Hepatocyte (in vitro differentiated cells): ENCODE results near the gene WFDC5. TPM values are rescaled to one million over a fixed set of nuclear protein-coding genes. Genes with fewer than 3 reads are reported as not detected.

Experiments
- DNase-seq: peaks from one replicate; pipeline ENCODE4 v3.0.0-alpha.2; 2016; ENCODE audit warnings: low spot score
- H2AFZ ChIP-seq: fragments of 200-600 bp; sonication (generic); 2 replicates; pipeline ENCODE4 v1.6.0; 2016; ENCODE audit warnings: antibody characterized with exemption, mild to moderate bottlenecking
- H3K27ac ChIP-seq: fragments of 200-600 bp; sonication (generic); 2 replicates; pipeline ENCODE4 v1.5.1; 2016; ENCODE audit warnings: mild to moderate bottlenecking
- H3K27me3 ChIP-seq: fragments of 200-600 bp; sonication (generic); 2 replicates; pipeline ENCODE4 v1.6.1; 2016
- H3K36me3 ChIP-seq: fragments of 200-600 bp; sonication (generic); replicated peaks from 2 replicates; pipeline ENCODE4 v1.5.1; 2016; ENCODE audit warnings: low read depth; ENCODE audit not compliant: insufficient read depth
- H3K4me1 ChIP-seq: fragments of 200-600 bp; sonication (generic); 2 replicates; pipeline ENCODE4 v1.5.1; 2016; ENCODE audit warnings: mild to moderate bottlenecking, moderate library complexity; ENCODE audit not compliant: insufficient read depth
- H3K4me2 ChIP-seq: fragments of 200-600 bp; sonication (generic); 2 replicates; pipeline ENCODE4 v1.6.0; 2016
- H3K4me3 ChIP-seq: fragments of 200-600 bp; sonication (generic); 2 replicates; pipeline ENCODE4 v1.5.1; 2016; ENCODE audit warnings: mild to moderate bottlenecking
- H3K79me2 ChIP-seq: fragments of 200-600 bp; sonication (generic); 2 replicates; pipeline ENCODE4 v1.6.0; 2017; ENCODE audit warnings: mild to moderate bottlenecking
- H3K9me2 ChIP-seq: fragments of 200-600 bp; sonication (generic); replicated peaks from 2 replicates; pipeline ENCODE4 v1.6.0; 2017; ENCODE audit warnings: mild to moderate bottlenecking; ENCODE audit not compliant: insufficient read depth
- H3K9me3 ChIP-seq: fragments of 200-600 bp; sonication (generic); 2 replicates; pipeline ENCODE4 v1.5.1; 2016; ENCODE audit warnings: low read depth, mild to moderate bottlenecking
- H4K20me1 ChIP-seq: fragments of 200-600 bp; sonication (generic); 2 replicates; pipeline ENCODE4 v1.6.0; 2016; ENCODE audit warnings: mild to moderate bottlenecking; ENCODE audit not compliant: insufficient read depth, poor library complexity, severe bottlenecking
- CTCF ChIP-seq: fragments of 200-600 bp; sonication (generic); IDR thresholded peaks from 2 replicates; pipeline ENCODE4 v1.5.1; 2016; ENCODE audit warnings: antibody characterized with exemption, mild to moderate bottlenecking; ENCODE audit not compliant: poor library complexity
- EZH2 ChIP-seq: fragments of 200-600 bp; sonication (generic); IDR thresholded peaks from 2 replicates; pipeline ENCODE4 v1.6.1; 2016; ENCODE audit warnings: antibody characterized with exemption, mild to moderate bottlenecking, borderline replicate concordance
- EZH2phosphoT487 ChIP-seq: fragments of 200-600 bp; sonication (generic); IDR thresholded peaks from one replicate; pipeline ENCODE4 v1.6.1; 2018; ENCODE audit warnings: antibody characterized with exemption, mild to moderate bottlenecking, low read depth, moderate library complexity; ENCODE audit not compliant: unreplicated experiment, severe bottlenecking
- WGBS: methylation state at CpG from one replicate; pipeline ENCODE4 v1.1.6; 2016; ENCODE audit warnings: low lambda C conversion rate; ENCODE audit errors: missing lambda C conversion rate; 5-methylcytosine and 5-hydroxymethylcytosine counted together
- polyA plus RNA-seq: library from polyadenylated mRNA; unstranded; fragments of >200 nt; fragmentation: Nextera tagmentation; extraction: Ambion mirVana; gene quantifications from 2 replicates; pipeline ENCODE4 v1.2.1, GENCODE V29; 2016
- total RNA-seq: library from RNA; depleted of rRNA; stranded (reverse); fragments of >200 nt; gene quantifications from 2 replicates; pipeline ENCODE4 v1.2.3, GENCODE V29; 2014

Gene WFDC5
- total and polyA plus RNA-seq, 2 experiments from 2014 or later: 0.47 TPM; not detected in 1

DNA sequence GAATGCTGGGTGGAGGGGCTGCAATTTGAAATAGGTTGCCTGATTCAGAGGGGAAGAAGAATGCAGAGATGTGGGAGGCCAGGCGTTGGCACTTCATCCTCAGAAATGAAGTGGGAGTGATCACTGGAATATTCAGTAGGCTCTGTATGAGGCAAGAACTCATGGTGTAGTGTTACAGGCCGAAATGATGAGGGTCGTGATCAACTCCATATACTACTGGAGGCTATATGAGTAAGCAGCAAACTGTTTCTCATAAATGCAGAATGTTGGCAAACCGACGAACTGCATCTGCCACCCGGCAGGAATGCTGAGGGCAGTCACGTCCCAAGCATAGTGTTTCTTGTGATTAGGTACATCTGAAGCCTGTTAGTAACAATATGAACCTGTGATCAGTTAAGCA, 26.7 kb downstream of the WFDC5 start:
- DNase-seq: peak; percentile 49
- no peaks in the 10 kb centered on the region for H3K79me2 ChIP-seq
- no peaks in the 10 kb centered on the region for H3K27me3 ChIP-seq
- no peaks in the 10 kb centered on the region for H3K36me3 ChIP-seq
- TF ChIP-seq EZH2phosphoT487 (no peak), CTCF (no peak), EZH2 (no peak)
- no peak overlapping the region for H2AFZ ChIP-seq
- H4K20me1 ChIP-seq: no peaks in the 10 kb centered on the region
- no peaks in the 10 kb centered on the region for H3K9me3 ChIP-seq
- H3K4me1 ChIP-seq: peaks cover 4% of the 10 kb centered on the region
- H3K27ac ChIP-seq: peak overlapping the region; percentile 67
- H3K9me2 ChIP-seq: no peaks in the 10 kb centered on the region
- H3K4me2 ChIP-seq: peak overlapping the region; percentile 10
- WGBS: 52% methylated on average over 7 of the region's 7 CpGs
- no peak overlapping the region for H3K4me3 ChIP-seq

GRCh38 chr20:45087814-45088213, 27.2 kb downstream of the WFDC5 start:
- no peaks in the 10 kb centered on the region for H3K79me2 ChIP-seq
- H4K20me1 ChIP-seq: no peaks in the 10 kb centered on the region
- no peak for DNase-seq
- no peaks in the 10 kb centered on the region for H3K9me2 ChIP-seq
- H3K4me3 ChIP-seq: no peak overlapping the region
- H3K4me1 ChIP-seq: peaks cover 4% of the 10 kb centered on the region
- TF ChIP-seq EZH2phosphoT487: no peak
- no peak for TF ChIP-seq CTCF
- no peak for TF ChIP-seq EZH2
- H2AFZ ChIP-seq: no peak overlapping the region
- H3K27me3 ChIP-seq: no peaks in the 10 kb centered on the region
- peak overlapping the region; percentile 10 for H3K4me2 ChIP-seq
- H3K27ac ChIP-seq: peak overlapping the region; percentile 65
- no peaks in the 10 kb centered on the region for H3K36me3 ChIP-seq
- WGBS: 64% methylated on average over 1 of the region's 1 CpG
- no peaks in the 10 kb centered on the region for H3K9me3 ChIP-seq

- TF ChIP-seq EZH2phosphoT487: no peak
- no peak for TF ChIP-seq EZH2
- H4K20me1 ChIP-seq: no peaks in the 10 kb centered on the region
- no peak overlapping the region for H3K4me3 ChIP-seq
- H3K27ac ChIP-seq: peak overlapping the region; percentile 65
- DNase-seq: no peak
- H3K36me3 ChIP-seq: no peaks in the 10 kb centered on the region
- H3K79me2 ChIP-seq: no peaks in the 10 kb centered on the region
- no peak overlapping the region for H3K4me2 ChIP-seq
- WGBS: 94% methylated on average over 3 of the region's 3 CpGs
- H2AFZ ChIP-seq: no peak overlapping the region
- peaks cover 4% of the 10 kb centered on the region for H3K4me1 ChIP-seq
- H3K9me2 ChIP-seq: no peaks in the 10 kb centered on the region
- no peaks in the 10 kb centered on the region for H3K27me3 ChIP-seq
- H3K9me3 ChIP-seq: peaks cover 3% of the 10 kb centered on the region
These were observed 27.7 kb downstream of the WFDC5 start for GRCh38 chr20:45087097-45087790.

GRCh38 chr20:45085867-45086266, 29.1 kb downstream of the WFDC5 start:
- Histone ChIP-seq H2AFZ (no peak overlapping the region), H3K4me3 (no peak overlapping the region), H4K20me1 (no peaks in the 10 kb centered on the region), H3K9me3 (peaks cover 3% of the 10 kb centered on the region), H3K36me3 (no peaks in the 10 kb centered on the region), H3K27me3 (no peaks in the 10 kb centered on the region), H3K79me2 (no peaks in the 10 kb centered on the region), H3K4me2 (no peak overlapping the region), H3K27ac (no peak overlapping the region), H3K9me2 (no peaks in the 10 kb centered on the region), H3K4me1 (peaks cover 4% of the 10 kb centered on the region)
- DNase-seq: no peak
- TF ChIP-seq EZH2phosphoT487: no peak
- TF ChIP-seq CTCF: no peak
- no peak for TF ChIP-seq EZH2
- 100% methylated on average over 1 of the region's 1 CpG for WGBS
